SKM-1 (cell line): ENCODE data around the gene PLA2G5.

Experiments
- DNase-seq: peaks from one replicate; lab custom pipeline; 2025; ENCODE audit not compliant: unreplicated experiment; lab: John Stamatoyannopoulos, UW

Gene PLA2G5

DNA sequence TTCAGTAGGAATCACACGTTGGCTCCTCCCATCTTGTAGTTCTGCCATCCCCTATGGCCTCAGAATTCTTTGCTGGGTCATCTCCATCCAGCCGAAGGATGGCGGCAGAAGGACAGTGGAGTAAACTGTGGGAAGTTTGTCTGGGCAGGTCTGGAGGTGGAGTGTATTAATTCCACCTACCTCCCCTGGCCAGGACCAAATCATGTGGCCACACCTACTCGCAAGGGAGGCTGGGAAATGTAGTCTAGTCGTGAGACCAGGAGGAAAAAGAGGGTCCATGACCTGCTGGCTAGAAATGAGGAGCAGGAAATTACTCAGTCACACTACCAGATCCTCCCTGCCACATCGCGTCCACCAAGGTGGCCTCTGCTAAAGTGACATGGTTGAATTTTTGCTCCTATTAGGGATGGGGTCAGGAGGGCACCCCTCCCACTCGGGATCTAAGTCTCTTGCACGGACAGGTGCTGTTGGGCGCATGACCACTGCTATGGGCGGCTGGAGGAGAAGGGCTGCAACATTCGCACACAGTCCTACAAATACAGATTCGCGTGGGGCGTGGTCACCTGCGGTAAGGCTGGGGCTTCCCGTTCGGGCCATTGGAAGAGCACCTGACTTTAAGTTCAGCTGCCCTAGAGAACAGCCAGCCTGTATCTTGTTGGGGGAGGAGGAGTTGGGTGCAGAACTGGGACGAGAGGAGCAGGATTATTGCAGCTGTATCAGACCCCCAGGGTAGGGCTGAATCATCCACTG lies 19.5 kb downstream of the PLA2G5 start:
- no peak for DNase-seq

DNA sequence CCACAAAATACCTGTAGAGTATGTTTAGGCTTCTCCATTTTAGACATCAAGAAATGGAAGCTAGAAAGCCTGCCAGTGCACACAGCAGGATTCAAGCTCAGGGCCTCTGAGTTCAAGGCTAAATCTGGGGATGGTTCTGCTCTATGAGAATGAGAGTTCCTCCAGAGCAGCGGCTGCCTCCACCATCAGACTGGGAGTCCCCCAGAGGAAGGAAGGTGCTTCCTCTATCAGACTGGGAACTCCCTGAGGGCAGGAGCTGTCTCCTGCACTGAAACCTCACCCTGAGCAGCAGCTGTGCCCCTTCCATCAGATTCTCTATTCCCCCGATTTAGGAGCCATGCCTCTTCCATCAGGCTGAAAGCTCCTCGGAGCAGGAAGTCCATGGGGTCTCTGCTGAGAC lies 20.1 kb downstream of the PLA2G5 start:
- no peak for DNase-seq

DNA sequence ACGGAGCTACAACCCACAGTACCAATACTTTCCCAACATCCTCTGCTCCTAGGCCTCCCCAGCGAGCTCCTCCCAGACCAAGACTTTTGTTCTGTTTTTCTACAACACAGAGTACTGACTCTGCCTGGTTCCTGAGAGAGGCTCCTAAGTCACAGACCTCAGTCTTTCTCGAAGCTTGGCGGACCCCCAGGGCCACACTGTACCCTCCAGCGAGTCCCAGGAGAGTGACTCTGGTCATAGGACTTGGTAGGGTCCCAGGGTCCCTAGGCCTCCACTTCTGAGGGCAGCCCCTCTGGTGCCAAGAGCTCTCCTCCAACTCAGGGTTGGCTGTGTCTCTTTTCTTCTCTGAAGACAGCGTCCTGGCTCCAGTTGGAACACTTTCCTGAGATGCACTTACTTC lies 20.6 kb downstream of the PLA2G5 start:
- DNase-seq = no peak

DNA sequence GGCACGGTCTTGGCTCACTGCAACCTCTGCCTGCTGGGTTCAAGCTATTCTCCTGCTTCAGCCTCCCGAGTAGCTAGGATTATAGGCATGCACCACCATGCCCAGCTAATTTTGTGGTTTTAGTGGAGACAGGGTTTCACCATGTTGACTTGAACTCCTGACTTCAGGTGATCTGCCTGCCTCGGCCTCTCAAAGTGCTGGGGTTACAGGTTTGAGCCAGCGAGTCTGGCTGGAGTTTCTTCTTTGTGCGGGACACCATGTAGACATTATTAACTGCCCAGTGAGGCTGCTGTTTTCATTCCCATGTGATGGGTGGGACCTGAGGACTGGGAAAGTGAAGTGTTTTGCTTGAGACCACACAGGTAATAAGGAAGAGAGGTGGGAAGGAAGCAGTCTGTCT lies 23.3 kb downstream of the PLA2G5 start:
- no peak for DNase-seq

DNA sequence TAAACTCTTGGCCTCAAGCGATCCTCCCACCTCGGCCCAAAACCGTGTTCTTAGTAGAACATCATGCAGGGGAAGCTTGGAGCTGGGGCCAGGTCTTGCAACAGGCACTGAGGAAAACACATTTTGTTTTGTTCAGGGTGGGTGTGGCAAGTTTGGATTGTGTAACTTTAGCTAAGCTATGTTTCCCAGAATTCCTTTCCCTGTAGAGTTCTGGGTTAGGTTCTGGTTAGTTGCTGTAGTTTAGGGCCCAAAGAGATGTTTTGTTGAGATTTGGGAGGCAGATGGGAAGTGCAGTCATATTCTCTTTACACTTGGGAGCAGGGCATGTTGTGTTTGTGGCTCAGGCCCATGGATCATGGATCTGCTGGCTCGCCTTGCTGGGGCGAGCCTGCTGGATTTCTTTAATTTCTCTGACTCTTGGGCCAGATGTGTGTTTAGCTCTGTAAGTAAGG lies 24.0 kb downstream of the PLA2G5 start:
- DNase-seq = no peak

DNA sequence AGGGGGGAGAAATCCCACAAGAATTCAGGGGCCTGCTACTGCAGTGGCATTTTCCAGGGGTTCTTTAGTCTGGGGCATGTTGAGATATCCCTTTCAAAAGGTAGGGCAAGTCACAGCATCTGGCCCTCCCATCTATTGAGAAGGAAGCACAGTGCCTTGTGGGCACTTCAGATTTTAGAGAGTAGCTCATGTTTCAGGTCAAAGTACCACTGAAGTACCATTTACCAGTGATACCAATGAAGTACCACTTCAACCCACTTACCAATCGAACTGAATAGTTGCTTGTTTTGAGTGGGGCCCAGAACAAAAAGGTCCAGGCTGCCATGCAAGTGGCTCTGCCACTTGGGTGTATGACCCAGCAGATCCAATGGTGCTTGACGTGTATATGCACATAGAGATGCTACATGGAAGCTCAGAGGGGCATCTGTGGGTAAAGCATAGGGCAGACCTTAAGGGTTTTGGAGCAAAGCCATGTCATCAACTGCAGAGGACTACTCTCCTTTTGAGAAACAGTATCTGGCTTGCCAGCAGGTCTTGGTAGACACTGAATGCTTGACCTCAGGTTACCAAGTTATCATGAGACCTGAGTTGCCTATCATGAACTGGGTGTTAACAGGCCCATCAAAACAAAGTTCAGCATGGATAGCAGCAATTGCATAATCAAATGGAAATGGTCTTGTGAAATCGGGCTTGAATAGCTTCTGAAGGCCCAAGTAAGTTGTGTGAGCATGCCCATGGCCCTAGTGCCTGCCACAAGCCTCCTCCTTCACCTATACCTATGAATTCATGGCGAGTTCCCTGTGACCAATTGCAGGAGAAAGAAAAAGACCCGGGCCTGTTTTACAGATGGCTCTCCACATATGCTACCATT lies 25.8 kb downstream of the PLA2G5 start:
- no peak for DNase-seq

DNA sequence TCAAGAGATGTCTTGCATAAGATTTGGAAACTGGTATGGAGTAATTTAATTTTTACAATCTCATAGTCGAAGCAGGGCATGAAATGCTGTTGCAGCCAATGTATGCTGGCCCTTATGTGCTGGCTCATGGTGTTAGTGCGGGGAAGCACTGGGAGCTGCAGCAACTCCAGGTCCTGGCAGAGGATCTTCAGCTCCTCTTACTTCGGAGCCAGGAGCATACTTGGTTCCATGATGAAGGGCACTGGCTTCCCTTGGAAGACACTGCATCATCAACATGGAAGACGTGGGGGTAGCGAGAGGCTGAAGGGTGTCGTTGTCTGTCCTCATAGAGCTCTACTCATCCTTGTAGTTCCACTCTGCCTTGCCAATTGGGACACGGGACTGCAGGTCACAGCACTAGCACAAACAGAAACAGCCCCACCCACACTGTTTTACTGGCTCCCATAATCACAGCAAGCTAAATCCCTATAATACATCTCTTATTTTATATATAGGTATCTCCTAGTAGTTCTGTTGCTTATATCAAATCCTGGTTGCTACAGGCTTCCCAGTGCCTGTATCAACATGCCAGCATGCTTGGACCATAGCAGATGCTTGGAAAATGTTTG lies 26.9 kb downstream of the PLA2G5 start:
- DNase-seq = no peak

DNA sequence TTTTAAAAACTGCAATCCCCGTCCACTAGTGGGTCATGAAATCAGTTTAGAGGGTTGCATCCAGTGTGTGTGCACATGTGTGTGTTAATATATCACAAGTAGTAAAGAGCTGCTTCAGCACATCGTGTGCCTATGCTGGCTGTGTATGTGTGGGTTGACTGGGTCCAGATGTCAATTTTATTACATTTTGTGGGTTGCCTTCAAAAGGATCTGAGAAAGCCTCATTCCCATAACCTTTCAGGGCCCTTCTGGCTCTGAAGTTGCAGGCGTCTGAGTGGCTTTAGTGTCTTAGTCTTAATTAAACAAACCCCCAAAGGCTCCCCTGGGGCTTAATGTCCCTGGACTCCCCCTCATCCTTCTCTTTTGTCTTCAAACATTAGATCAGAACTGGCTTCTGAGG lies 29.5 kb downstream of the PLA2G5 start:
- no peak for DNase-seq

DNA sequence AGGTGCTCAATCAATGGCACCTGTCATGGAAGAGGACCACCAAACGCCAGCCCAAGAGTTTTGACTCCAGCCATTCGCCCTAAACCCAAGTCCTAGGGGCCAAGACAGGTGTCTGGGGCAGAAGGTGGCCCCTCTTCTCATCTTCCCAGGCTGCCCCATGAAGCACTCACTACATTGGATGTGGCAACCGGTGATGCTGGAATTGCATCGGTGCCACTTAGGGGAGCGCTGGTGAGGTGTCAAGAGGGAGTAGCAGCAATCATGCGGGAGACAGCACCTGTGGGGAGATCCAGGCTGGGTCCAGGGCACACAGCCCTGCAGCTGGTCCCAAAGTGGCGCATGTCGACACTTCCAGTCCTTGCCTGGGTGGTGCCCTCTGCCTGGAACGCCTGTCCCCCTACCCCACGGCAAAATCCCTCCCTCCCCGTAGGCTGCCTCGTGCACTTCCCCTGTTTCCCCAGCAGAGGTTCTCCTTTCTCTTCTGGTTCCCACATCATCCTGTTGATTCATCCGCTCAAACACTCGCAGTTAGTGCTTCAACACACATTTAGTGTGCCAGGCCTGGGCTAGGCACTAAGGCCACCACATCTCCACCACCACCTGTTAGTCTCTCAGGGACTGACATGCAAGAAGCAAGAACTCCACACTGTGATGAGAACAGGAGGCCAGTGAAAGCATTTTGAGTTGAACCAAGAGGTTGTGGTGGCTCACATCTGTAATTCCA lies 30.8 kb downstream of the PLA2G5 start:
- DNase-seq = peak; percentile 26

DNA sequence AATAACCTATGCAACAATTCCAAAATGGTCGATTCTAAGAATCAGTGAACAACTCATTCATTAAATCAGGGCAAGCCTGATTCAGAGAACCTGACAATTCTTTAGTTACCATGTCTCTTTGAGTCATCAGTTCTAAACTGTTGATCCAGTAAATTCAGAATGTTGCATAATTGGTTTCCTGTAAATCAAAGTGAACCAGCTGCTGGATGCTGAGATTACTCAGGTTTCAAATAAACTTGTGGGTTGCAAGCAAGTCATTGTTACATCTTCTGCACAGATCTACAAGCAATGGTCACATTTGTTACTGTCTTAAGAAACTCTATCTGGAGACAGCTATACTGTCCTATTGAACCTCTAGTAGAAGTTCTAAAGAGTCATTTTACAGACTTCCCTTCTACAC lies 32.9 kb downstream of the PLA2G5 start:
- no peak for DNase-seq

DNA sequence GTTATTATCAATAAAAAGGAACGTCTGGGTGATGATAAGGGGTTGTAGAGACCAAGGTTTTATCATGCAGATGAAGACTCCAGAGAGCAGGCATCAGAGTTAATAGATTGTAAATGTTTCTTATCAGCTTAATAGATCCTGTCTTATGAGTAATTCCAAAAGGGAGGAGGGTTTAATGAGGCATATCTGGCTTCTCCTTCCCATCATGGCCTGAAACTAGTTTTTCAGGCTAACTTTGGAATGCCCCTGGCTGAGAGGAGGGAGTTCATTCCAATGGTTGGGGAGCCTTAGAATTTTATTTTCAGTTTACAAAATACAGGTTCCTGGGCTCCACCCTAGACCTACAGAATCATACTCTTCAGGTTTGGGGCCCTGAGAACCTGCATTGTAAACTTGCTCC lies 35.9 kb downstream of the PLA2G5 start:
- DNase-seq = no peak

DNA sequence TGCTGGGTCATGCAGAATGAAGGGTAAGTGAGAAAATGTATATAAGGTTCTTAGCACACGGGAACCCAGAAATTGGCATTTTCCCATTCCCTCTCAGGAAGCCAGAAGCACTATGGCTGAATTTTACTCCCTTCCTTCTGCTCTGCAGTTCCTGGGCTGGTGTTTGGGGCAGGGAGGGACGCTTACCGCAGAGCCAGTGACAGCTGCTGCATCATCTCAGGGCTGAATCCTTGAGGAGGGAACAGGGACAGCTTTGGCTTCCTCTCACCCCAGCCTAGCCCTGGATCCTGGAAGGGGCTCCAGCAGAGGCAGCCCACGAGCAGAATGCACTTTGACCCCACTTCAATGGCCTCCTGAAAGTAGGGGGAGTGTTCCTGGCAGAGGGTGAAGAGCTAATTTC lies 37.4 kb downstream of the PLA2G5 start:
- DNase-seq = no peak

DNA sequence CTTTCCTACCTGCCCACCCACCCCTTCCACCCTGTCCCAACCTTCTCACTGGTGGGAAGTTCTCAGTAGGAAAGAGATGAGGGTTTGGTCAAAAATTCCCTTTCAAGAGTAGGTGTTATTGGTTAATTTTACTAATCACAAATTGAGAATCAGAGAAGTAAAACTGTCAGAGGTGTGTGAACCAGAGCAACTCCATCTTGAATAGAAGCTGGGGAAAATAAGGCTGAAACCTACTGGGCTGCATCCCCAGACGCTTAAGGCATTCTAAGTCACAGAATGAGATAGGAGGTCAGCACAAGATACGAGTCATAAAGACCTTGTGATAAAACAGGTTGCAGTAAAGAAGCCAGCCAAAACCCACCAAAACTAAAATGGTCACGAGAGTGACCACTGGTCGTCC lies 37.8 kb downstream of the PLA2G5 start:
- no peak for DNase-seq

DNA sequence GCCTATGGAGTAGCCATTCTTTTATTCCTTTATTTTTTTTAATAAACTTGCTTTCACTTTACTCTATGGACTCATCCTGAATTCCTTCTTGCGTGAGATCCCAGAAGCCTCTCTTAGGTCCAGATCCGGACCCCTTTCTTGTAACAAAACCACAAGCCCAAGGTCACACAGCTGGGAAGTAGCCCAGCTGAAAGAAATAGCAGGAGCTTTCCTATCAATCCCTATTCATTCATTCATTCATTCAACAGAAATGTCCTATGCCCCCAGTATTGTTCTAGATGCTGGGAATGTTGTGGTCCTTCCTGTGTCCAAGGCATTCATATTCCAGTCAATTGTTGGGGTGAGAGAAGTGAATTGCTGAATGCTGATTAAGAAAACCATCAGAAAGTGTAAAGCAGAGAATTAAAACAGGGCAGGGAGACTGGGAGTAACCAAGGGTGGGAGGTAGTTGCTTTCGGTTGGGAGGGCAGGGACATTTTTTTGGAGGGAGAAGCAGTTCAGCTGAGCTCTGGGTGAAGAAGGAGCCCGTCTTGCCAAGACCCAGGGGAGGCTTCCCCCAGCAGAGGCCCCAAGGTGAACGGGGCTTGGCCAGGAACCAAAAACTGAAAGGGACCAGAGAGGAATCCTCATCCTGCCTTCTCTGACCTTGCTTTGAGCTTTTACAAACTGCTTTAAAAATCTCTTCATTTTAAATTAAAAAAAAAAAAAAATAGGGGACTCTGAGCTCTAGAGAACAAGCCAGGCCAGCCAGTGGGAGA lies 38.6 kb downstream of the PLA2G5 start:
- DNase-seq = no peak

DNA sequence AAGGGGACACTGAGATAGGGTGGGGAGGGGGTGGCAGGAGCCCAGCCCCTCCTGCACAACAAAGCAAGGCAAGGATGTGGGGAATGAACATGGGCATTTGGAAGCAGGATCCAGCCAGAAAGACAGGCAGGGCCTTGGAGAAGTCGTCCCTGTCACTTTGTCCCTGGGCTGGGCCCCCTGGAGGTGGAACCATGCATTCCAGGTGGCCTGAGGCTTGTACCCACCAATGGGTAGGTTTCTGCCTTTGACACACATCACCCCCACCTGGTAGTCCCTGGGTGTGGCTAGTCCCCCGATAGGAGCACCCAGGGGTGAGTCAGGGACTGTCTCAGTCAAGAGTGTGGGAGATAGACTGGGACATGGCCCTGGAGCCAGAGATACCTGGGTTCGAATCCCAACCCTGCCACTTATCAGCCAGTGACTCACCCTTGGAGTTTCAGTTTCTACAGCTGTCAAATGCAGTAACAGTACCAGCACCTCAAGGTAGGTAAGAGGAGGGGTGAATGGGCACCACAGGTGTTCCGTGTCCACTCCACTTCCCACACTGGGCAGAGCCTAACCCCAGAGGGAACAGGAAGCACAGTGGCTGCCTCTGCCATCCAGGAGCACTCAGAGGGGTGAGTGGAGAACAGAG lies 39.3 kb downstream of the PLA2G5 start:
- no peak for DNase-seq

DNA sequence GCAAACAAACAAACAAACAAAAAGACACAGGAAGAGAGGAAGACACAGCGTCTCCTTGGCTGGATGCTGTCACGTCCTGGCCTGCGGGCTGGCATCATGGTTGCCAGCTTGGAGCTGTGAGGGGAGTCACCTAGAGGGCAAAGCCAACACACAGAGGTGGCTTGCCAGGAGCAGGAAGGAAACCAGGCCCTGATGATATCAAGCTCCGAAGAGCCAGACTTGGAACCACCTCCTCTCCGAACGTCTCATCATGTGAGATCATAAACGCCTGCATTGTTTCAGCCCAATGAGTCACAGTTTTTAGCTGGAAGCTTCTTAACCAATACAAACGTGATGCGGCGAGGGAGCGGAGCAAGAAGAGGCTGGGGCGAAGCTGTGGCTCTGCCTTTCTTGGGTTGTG lies 40.7 kb downstream of the PLA2G5 start:
- DNase-seq = no peak

DNA sequence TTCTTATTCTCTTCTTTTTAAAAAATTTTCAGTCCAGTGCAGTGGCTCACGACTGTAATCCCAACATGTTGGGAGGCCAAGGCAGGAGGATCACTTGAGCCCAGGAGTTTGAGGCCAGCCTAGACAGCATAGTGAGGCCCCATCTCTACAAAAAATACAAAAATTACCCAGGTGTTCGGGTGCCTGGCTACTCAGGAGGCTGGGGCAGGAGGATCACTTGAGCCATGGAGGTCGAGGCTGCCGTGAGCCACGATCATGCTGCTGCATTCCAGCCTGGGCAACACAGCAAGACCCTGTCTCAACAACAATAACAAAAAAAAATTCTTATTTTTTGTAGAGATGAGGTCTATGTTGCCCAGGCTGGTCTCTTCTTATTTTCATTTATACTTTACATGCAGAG lies 41.5 kb downstream of the PLA2G5 start:
- no peak for DNase-seq

DNA sequence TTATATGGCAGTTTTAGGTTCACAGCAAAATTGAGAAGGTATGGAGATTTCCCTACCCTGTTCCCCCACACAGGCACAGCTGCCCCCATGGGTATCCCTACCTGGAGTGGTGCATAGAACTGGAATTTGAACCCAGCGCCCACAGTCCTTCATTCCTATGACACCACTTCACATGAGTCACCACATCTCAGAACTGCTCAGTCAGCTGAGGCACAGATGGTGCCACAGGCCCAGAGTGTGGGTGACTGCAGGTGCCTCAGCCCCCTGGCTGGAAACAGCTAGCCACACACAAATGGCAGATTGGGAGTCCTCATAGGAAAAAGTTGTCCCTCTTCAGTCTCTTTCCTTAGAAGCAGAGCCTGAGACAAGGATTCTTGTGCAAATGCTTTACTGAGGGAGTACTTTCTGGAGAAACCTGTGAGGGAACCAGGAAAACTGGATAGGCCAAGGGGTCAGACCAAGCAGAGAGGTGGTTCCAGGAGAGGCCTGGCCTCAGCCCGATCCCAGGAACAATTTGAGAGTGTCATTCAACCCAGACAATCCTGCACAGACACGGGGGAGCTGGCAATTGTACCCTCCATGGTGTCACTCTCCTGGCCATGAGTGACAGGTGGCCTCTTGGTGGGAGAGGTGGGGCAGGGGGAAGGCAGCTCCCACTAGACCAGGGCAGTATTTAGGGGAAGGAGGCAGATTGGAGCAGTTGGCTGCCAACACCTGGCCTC lies 42.4 kb downstream of the PLA2G5 start:
- DNase-seq = no peak

DNA sequence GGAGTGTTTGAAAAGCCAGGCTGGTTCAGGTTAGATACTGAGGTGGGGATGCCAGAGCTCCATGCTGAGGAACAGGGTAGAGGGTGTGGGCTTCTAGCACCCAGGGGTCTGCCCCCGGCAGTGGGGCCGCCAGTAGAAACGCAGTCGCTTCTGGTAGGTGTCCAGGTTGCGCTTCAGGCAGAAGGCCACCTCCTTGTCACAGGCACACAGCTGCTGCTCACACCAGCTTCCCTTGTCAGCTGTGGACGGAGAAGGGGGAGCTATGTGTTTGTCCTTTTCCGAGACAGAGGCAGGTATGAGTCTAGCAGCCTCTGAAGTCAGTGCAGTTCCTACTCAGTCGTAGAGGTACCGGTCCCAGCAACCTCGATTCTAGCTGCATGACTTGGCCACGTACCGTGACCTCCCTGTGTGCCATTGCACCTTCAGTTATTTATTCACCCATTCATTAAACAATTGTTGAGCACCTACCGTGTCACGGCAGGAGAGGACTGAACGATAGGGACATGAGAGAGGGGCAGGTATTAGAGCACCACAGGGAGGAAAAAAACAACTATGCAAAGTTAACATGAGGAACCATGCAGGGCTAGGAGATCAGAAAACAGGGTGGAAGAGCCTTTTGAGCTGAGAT lies 44.1 kb downstream of the PLA2G5 start:
- no peak for DNase-seq
